Hepatocyte (in vitro differentiated cells): ENCODE data around the gene ZNF835. TPM values are rescaled to one million over a fixed set of nuclear protein-coding genes. Genes with fewer than 3 reads are reported as not detected.

Source experiments
- DNase-seq: peaks from one replicate; pipeline ENCODE4 v3.0.0-alpha.2; 2016; ENCODE audit warnings: low spot score
- H2AFZ ChIP-seq: fragments of 200-600 bp; sonication (generic); 2 replicates; pipeline ENCODE4 v1.6.0; 2016; ENCODE audit warnings: antibody characterized with exemption, mild to moderate bottlenecking
- H3K27ac ChIP-seq: fragments of 200-600 bp; sonication (generic); 2 replicates; pipeline ENCODE4 v1.5.1; 2016; ENCODE audit warnings: mild to moderate bottlenecking
- H3K27me3 ChIP-seq: fragments of 200-600 bp; sonication (generic); 2 replicates; pipeline ENCODE4 v1.6.1; 2016
- H3K36me3 ChIP-seq: fragments of 200-600 bp; sonication (generic); replicated peaks from 2 replicates; pipeline ENCODE4 v1.5.1; 2016; ENCODE audit warnings: low read depth; ENCODE audit not compliant: insufficient read depth
- H3K4me1 ChIP-seq: fragments of 200-600 bp; sonication (generic); 2 replicates; pipeline ENCODE4 v1.5.1; 2016; ENCODE audit warnings: mild to moderate bottlenecking, moderate library complexity; ENCODE audit not compliant: insufficient read depth
- H3K4me2 ChIP-seq: fragments of 200-600 bp; sonication (generic); 2 replicates; pipeline ENCODE4 v1.6.0; 2016
- H3K4me3 ChIP-seq: fragments of 200-600 bp; sonication (generic); 2 replicates; pipeline ENCODE4 v1.5.1; 2016; ENCODE audit warnings: mild to moderate bottlenecking
- H3K79me2 ChIP-seq: fragments of 200-600 bp; sonication (generic); 2 replicates; pipeline ENCODE4 v1.6.0; 2017; ENCODE audit warnings: mild to moderate bottlenecking
- H3K9me2 ChIP-seq: fragments of 200-600 bp; sonication (generic); replicated peaks from 2 replicates; pipeline ENCODE4 v1.6.0; 2017; ENCODE audit warnings: mild to moderate bottlenecking; ENCODE audit not compliant: insufficient read depth
- H3K9me3 ChIP-seq: fragments of 200-600 bp; sonication (generic); 2 replicates; pipeline ENCODE4 v1.5.1; 2016; ENCODE audit warnings: low read depth, mild to moderate bottlenecking
- H4K20me1 ChIP-seq: fragments of 200-600 bp; sonication (generic); 2 replicates; pipeline ENCODE4 v1.6.0; 2016; ENCODE audit warnings: mild to moderate bottlenecking; ENCODE audit not compliant: insufficient read depth, poor library complexity, severe bottlenecking
- CTCF ChIP-seq: fragments of 200-600 bp; sonication (generic); IDR thresholded peaks from 2 replicates; pipeline ENCODE4 v1.5.1; 2016; ENCODE audit warnings: antibody characterized with exemption, mild to moderate bottlenecking; ENCODE audit not compliant: poor library complexity
- EZH2 ChIP-seq: fragments of 200-600 bp; sonication (generic); IDR thresholded peaks from 2 replicates; pipeline ENCODE4 v1.6.1; 2016; ENCODE audit warnings: antibody characterized with exemption, mild to moderate bottlenecking, borderline replicate concordance
- EZH2phosphoT487 ChIP-seq: fragments of 200-600 bp; sonication (generic); IDR thresholded peaks from one replicate; pipeline ENCODE4 v1.6.1; 2018; ENCODE audit warnings: antibody characterized with exemption, mild to moderate bottlenecking, low read depth, moderate library complexity; ENCODE audit not compliant: unreplicated experiment, severe bottlenecking
- WGBS: methylation state at CpG from one replicate; pipeline ENCODE4 v1.1.6; 2016; ENCODE audit warnings: low lambda C conversion rate; ENCODE audit errors: missing lambda C conversion rate; 5-methylcytosine and 5-hydroxymethylcytosine counted together
- polyA plus RNA-seq: library from polyadenylated mRNA; unstranded; fragments of >200 nt; fragmentation: Nextera tagmentation; extraction: Ambion mirVana; gene quantifications from 2 replicates; pipeline ENCODE4 v1.2.1, GENCODE V29; 2016
- total RNA-seq: library from RNA; depleted of rRNA; stranded (reverse); fragments of >200 nt; gene quantifications from 2 replicates; pipeline ENCODE4 v1.2.3, GENCODE V29; 2014

Gene ZNF835
- total and polyA plus RNA-seq, 2 experiments from 2014 or later: not detected

DNA sequence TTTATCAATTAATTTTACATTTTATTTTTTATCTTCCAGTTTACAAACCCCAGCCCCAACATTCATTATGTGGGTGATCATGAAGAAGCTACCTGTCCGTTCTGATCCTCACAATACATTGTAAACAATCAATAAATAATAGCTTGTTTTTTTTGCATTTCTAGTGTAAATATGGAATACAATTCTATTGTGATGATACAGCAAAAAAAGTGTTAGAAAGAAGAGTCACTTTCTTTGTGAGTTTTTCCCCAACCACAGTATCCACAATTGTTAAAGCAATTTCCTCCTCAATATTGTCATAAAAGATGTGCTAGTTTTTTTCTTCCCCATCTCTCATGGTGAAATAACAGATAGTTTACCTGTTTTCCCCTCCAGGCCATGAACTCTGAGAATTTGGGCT is 30.3 kb upstream of the ZNF835 start:
- TF ChIP-seq EZH2 (no peak), CTCF (no peak), EZH2phosphoT487 (no peak)
- H3K27ac ChIP-seq: no peak overlapping the region
- no peaks in the 10 kb centered on the region for H4K20me1 ChIP-seq
- H2AFZ ChIP-seq: no peak overlapping the region
- H3K79me2 ChIP-seq: no peaks in the 10 kb centered on the region
- 44% methylated on average over 1 of the region's 1 CpG for WGBS
- H3K4me1 ChIP-seq: no peaks in the 10 kb centered on the region
- H3K4me3 ChIP-seq: no peak overlapping the region
- H3K9me2 ChIP-seq: no peaks in the 10 kb centered on the region
- peaks cover 8% of the 10 kb centered on the region for H3K9me3 ChIP-seq
- H3K4me2 ChIP-seq: no peak overlapping the region
- DNase-seq: no peak
- H3K27me3 ChIP-seq: no peaks in the 10 kb centered on the region
- H3K36me3 ChIP-seq: no peaks in the 10 kb centered on the region

- Histone ChIP-seq H3K27me3 (no peaks in the 10 kb centered on the region), H3K4me1 (no peaks in the 10 kb centered on the region), H3K36me3 (no peaks in the 10 kb centered on the region), H3K4me3 (no peak overlapping the region), H3K79me2 (no peaks in the 10 kb centered on the region), H3K27ac (no peak overlapping the region), H3K9me2 (no peaks in the 10 kb centered on the region), H3K9me3 (peaks cover 5% of the 10 kb centered on the region), H4K20me1 (no peaks in the 10 kb centered on the region), H2AFZ (no peak overlapping the region), H3K4me2 (no peak overlapping the region)
- TF ChIP-seq CTCF (no peak), EZH2phosphoT487 (no peak), EZH2 (no peak)
- DNase-seq: no peak
- 59% methylated on average over 3 of the region's 3 CpGs for WGBS
These were observed 28.0 kb upstream of the ZNF835 start for GRCh38 chr19:56699552-56699951.

DNA sequence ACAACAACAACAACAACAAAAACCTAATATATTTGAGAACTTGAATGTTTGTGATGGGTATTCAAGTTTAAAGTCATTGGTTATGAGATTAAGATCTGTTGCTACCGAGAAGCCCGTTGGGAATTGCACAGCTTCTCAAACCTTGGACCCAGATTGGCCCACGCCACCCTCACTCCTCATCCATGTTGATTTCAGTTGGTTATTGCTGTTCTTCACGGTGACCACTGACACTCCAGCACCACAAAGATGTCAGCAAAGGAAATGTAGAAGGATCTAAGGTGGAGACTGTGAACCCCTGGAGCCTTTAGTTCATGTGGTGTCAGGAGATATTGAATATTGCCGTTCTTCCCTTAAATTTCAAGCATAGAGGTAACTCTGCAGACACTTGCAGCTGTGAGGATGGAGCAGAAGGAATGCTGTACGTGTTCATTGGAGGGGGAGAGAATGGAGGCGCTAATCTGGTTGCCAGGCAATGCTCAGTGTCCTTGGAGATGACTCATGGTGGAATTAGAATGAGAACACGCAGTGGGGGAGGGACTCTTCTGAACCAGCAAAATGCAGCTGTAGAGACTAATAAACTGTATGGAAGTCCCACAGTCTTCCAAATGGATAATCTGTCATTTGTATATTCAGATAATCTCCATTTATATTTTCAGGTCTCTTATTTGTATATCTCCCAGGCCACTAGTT is 20.8 kb upstream of the ZNF835 start:
- no peak overlapping the region for H3K4me3 ChIP-seq
- no peak overlapping the region for H3K4me2 ChIP-seq
- no peak for DNase-seq
- TF ChIP-seq CTCF: no peak
- no peak for TF ChIP-seq EZH2phosphoT487
- TF ChIP-seq EZH2: no peak
- no peak overlapping the region for H3K27ac ChIP-seq
- H3K27me3 ChIP-seq: no peaks in the 10 kb centered on the region
- H4K20me1 ChIP-seq: no peaks in the 10 kb centered on the region
- H2AFZ ChIP-seq: no peak overlapping the region
- H3K9me3 ChIP-seq: no peaks in the 10 kb centered on the region
- no peaks in the 10 kb centered on the region for H3K9me2 ChIP-seq
- H3K4me1 ChIP-seq: no peaks in the 10 kb centered on the region
- WGBS: 51% methylated on average over 8 of the region's 8 CpGs
- H3K36me3 ChIP-seq: no peaks in the 10 kb centered on the region
- H3K79me2 ChIP-seq: no peaks in the 10 kb centered on the region
